Hematopoietic multipotent progenitor cell treated with erythropoietin and hydrocortisone succinate and interleukin-3 and kit ligand, for 17 days (in vitro differentiated cells): ENCODE data around the gene MARCHF9.
A peak's percentile ranks its signal among the peaks of the same experiment; 100 is the strongest.

Source experiments
- DNase-seq: peaks from one replicate; pipeline ENCODE4 v3.0.0-alpha.2; 2015; ENCODE audit warnings: low spot score

Gene MARCHF9

DNA sequence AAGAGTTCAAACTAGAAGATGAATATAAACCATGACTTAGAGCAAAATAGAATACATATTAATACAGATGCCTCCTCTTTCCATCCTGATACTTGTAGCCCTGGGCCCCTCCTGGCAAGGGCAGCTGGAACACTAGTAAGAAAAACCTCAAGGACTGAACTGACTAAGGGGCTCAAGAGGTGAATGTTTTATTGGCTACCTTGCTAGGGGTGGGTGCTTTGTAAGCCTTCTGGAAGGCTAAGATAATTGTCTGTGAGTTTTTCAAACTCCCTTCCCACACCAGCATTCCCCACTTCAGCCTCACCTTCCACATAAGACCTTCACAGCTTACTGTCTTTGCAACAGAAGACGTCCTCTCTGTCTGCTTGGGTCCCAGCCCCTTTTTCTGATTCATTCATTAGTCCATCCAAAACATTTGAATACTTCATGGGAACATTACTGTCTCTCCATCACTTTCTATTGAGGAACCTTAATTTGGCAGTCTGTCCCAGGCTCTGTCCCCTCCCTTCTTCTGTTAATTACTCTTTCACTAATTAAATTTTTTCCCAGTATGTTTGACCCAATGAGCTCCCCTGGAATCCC lies 1.1 kb upstream of the MARCHF9 start:
- DNase-seq, result peak; percentile 52

DNA sequence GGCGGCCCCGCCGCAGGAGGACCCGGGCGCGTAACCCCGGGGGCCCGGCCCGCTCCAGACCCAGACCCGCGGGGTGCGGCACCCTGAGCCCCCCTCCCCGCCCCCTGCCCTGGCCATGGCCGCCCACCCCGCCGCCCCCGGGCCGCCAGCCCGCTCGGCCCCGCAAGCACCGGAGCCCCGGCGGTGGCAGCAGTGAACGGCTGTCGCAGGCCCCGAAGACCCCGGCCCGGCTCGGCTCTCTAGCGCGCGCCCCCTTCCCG lies 221 bp downstream of the MARCHF9 start:
- DNase-seq, result no peak

DNA sequence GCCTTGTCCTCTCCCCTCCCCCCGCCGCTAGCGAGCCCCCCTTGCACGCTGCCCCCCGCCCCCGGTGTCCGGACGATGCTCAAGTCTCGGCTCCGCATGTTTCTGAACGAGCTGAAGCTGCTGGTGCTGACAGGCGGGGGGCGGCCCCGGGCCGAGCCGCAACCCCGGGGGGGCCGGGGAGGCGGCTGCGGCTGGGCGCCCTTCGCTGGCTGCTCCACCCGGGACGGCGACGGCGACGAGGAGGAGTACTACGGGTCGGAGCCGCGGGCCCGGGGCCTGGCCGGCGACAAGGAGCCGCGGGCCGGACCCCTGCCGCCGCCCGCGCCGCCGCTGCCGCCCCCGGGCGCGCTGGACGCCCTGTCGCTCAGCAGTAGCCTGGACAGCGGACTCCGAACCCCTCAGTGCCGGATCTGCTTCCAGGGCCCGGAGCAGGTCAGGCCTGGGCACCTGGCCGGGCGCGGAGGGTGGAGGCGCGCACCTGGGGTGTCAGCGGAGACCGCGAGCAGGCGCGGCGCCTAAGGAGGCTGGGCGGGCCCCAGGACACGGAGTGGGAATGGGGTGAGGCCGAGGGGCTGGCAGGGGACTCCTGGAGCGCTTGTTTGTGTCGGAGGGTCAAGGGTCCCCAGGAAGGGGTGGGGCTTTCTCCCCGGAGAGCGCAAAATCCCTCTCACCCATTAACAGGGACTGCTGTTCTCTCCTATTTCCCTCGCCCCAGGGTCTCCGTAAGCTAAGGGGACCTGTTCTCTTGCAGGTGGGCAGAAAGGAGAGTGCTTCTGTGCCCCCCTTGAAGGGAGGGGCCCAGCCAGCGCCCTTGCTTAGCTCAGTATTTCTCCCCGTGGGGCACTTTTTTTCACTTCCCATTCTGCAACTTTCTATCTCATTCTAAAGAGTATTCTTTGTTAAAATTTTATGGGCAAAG lies 810 bp downstream of the MARCHF9 start:
- DNase-seq, result peak; percentile 39

DNA sequence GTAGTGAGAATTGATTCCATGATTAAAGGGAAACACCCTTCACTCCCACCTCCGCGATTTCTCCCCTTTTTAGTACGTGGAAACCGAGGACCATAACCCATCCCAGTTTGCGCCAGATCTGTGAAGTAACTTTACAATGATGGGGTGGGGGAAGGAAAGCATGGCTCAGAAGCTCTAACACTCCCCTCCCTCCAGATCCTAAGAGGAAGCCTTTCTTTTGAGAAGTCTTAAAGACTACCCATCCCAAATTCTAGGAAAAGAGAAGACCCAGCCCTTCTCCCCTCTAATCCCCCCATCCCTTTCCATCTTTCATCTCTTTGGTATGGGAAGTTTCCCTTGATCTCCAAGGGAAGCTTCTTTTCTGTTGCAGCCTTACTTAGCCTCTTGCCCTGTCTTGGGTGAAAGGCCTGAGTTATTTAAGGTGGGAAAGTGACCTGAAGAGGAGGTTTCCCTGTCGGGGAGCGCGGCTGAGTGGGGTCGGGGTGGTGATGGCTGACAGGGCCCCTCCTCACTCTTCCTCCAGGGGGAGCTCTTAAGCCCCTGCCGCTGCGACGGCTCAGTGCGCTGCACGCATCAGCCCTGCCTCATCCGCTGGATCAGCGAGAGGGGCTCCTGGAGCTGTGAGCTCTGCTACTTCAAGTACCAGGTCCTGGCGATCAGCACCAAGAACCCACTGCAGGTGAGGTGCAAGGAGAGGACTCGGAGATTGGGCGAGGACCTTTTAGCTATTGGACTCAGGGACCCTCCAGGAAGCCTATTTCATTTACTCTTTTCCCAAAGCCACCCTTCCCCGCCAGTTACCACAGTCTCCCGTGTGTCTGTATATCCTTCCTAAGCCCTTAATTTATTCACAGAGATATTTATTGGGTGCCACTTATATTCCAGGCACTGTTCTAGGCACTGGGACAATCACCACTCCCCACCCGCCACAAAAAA lies 1.8 kb downstream of the MARCHF9 start:
- peak; percentile 74 for DNase-seq

GRCh38 chr12:57757771-57758170 lies 2.9 kb downstream of the MARCHF9 start:
- no peak for DNase-seq

DNA sequence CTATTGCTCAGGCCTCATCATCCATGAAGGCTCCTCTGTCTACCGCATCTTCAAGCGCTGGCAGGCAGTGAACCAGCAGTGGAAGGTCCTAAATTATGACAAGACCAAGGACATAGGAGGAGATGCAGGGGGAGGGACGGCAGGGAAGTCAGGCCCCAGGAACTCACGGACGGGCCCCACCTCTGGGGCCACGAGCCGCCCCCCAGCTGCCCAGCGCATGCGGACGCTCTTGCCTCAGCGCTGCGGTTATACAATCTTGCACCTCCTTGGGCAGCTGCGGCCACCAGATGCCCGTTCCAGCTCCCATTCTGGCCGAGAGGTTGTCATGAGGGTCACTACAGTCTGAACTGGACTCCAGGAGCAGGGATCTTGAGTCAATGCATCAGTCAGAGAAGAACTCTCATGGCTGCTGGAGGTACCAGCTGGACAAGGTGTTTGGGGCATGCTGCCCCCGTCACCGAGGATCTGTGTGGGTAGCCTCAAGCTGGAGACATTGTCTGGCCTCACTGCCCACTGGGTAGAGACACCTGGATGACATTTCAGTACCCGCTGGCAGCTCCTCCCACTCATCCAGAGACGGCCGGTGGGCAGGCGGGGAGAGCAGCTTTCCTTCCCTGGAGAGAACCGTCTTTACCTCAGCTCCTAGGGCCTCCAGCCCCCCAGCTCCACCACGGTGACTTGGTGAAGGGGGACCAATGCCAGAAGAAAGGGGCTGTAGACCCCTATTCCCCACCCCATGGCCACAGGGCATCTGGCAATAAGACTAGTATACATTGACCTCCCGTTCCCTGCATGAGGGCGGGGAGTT lies 3.9 kb downstream of the MARCHF9 start:
- DNase-seq, result no peak

GRCh38 chr12:57759360-57759980 lies 4.6 kb downstream of the MARCHF9 start:
- peak; percentile 46 for DNase-seq

DNA sequence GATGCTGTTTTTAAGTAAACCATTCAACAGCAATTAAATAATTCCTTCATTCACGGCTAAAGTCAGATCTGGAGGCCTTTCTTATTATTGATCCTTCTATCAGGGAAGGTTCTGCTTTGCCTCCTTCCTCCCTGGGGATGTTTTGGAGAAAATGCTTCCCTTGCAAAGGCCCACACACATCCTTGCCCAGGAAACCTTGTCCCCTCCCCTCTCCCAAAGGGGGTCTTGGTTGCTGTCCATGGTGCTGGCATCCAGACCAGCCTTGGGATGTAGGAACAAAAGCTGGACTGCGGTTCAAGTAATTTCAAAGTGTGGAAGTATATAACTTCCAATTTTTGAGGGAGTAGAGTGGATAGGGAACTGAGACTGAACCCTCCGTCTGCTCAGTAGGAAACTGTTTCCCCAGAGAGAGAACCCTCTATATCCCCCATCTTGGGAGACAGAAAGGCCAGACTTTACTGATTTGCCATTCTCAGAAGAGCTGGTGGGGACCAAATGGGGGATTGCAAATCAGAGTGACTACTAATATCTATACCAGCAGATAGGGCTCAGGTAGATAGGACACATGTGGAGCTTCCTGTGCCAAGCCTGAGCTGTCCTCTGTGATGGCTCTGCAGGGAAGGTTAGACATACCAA lies 5.6 kb downstream of the MARCHF9 start:
- no peak for DNase-seq

GRCh38 chr12:57761391-57761998 lies 6.6 kb downstream of the MARCHF9 start:
- no peak for DNase-seq

GRCh38 chr12:57762463-57762862 lies 7.6 kb downstream of the MARCHF9 start:
- no peak for DNase-seq

DNA sequence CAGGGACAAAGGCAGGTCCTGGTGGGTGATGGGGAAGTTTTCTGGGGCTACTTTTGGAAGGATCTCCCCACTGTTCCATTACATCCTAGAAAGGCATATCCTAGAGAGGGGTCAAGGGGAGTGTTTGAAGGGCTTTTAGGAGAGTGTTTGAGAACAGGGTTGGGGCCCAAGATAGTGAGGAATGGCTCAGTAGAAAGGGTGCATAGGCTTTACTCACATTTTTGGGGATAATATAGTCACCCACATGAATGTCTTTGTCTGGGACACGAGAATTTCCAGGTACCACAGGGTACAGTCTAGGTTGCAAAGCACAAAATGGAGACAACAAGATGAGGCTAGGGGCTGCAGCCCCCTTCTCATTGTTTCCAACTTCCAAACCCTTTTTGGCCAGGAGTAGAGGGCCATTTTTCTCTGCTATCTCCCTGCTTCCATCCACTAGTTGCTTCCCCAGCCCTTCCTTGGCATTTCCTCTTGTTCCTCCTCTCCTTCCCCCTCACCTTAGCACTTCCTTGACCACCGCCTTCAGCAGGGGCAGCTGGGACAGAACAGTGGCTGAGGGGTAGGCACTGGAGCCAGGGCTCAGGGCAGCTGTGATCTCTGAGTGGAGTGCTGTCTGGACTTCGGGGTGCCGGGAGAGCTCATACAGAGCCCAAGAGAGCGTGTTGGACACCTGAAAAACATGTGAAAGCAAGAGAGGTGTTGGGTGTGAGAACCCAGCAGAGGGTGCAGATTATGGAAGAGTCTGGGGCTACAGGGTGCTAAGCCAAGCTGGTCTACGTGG lies 9.2 kb downstream of the MARCHF9 start:
- no peak for DNase-seq

GRCh38 chr12:57764662-57765002 lies 9.7 kb downstream of the MARCHF9 start:
- no peak for DNase-seq

GRCh38 chr12:57765003-57765697 lies 10.2 kb downstream of the MARCHF9 start:
- DNase-seq, result no peak

DNA sequence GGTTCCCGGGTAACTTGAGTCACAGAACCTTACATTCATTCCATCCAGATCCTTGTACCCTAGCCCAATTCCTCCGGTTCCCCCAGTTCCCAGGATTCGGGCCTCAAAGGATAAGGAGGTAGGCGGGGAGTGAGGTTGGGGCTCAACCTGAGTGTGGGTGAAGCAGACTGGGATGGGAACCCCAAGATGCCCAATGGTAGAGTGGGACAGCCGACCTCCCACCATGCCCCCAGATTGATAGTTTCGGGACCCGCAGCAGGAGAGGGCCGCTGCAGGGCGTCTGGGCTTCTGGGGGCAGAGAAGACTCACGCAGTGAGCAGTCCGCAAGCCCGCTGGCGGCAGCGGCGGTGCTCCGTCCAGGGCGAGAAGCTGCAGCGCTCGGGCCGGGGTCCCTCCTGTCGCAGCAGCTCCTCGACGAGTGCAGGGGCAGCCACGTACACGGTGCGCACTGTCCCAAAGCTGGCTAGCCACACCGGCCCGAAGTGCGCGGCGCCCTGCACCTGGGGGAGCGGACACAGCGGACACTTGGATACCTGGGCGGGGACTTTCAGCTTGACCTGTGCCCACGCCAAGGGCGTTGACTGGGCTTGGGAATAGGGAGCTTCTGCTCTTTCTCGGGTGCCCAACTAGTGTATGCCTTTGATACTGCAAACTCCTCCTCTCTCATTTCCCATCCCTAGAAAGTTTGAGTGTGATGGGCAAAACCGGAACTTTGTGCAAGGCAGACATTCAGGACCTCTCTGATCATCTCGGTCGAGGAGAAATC lies 11.0 kb downstream of the MARCHF9 start:
- no peak for DNase-seq

- no peak for DNase-seq
Observed at GRCh38 chr12:57766464-57767304, 11.8 kb downstream of the MARCHF9 start, which contains the start of gene CYP27B1. Gene CYP27B1 (minus strand): TSS chr12:57767078. CDS start chr12:57767041, 37 bp downstream.

GRCh38 chr12:57767305-57767698 lies 12.4 kb downstream of the MARCHF9 start:
- DNase-seq, result no peak

GRCh38 chr12:57767876-57768275 lies 13.0 kb downstream of the MARCHF9 start:
- no peak for DNase-seq
